Osteocyte (in vitro differentiated cells): ENCODE results near the gene BCL3. TPM values are rescaled to one million over a fixed set of nuclear protein-coding genes. Genes with fewer than 3 reads are reported as not detected.

ENCODE experiments used
- DNase-seq: peaks from one replicate; pipeline ENCODE4 v3.0.0; 2021; ENCODE audit warnings: mixed read lengths; ENCODE audit not compliant: unreplicated experiment; ENCODE audit errors: extremely low spot score
- H3K27ac Mint-ChIP-seq: one replicate; pipeline ENCODE4 v1.8.0; 2021; ENCODE audit warnings: mild to moderate bottlenecking, mixed read lengths; ENCODE audit not compliant: unreplicated experiment
- H3K27me3 Mint-ChIP-seq: one replicate; pipeline ENCODE4 v1.8.0; 2021; ENCODE audit warnings: mixed read lengths; ENCODE audit not compliant: unreplicated experiment
- H3K36me3 Mint-ChIP-seq: one replicate; pipeline ENCODE4 v1.8.0; 2021; ENCODE audit warnings: mixed read lengths; ENCODE audit not compliant: unreplicated experiment
- H3K4me1 Mint-ChIP-seq: one replicate; pipeline ENCODE4 v1.8.0; 2021; ENCODE audit warnings: mixed read lengths; ENCODE audit not compliant: unreplicated experiment
- H3K4me3 Mint-ChIP-seq: one replicate; pipeline ENCODE4 v1.8.0; 2021; ENCODE audit warnings: mild to moderate bottlenecking, moderate library complexity, mixed read lengths; ENCODE audit not compliant: unreplicated experiment
- H3K9me3 Mint-ChIP-seq: one replicate; pipeline ENCODE4 v1.8.0; 2021; ENCODE audit warnings: mixed read lengths; ENCODE audit not compliant: unreplicated experiment
- CTCF ChIP-seq: fragments of 200-600 bp; sonication (generic); IDR thresholded peaks from 2 replicates; pipeline ENCODE4 v1.5.0; 2021; ENCODE audit warnings: antibody characterized with exemption, mild to moderate bottlenecking, moderate library complexity
- total RNA-seq: library from RNA; stranded (reverse); gene quantifications from 2 replicates; pipeline ENCODE4 v1.2.1, GENCODE V29; 2021

Gene BCL3
- total RNA-seq, 1 donor from 2014 or later: 15.3 TPM

- Mint-ChIP-seq H3K9me3 (no peaks in the 10 kb centered on the region), H3K36me3 (no peaks in the 10 kb centered on the region), H3K4me3 (no peak overlapping the region), H3K27ac (no peak overlapping the region), H3K4me1 (peaks cover 6% of the 10 kb centered on the region), H3K27me3 (peaks cover 3% of the 10 kb centered on the region)
- no peak for DNase-seq
- TF ChIP-seq CTCF: no peak
Measured at GRCh38 chr19:44783545-44783944, 35.0 kb downstream of the BCL3 start.

GRCh38 chr19:44785271-44785670 is 36.8 kb downstream of the BCL3 start:
- Mint-ChIP-seq H3K36me3 (no peaks in the 10 kb centered on the region), H3K4me3 (no peak overlapping the region)

GRCh38 chr19:44785993-44786392 is 37.5 kb downstream of the BCL3 start:
- peaks cover 3% of the 10 kb centered on the region for H3K27me3 Mint-ChIP-seq
- H3K36me3 Mint-ChIP-seq: no peaks in the 10 kb centered on the region
- DNase-seq: no peak
- TF ChIP-seq CTCF: no peak
- no peak overlapping the region for H3K27ac Mint-ChIP-seq
- H3K9me3 Mint-ChIP-seq: no peaks in the 10 kb centered on the region
- H3K4me3 Mint-ChIP-seq: no peak overlapping the region
- peaks cover 6% of the 10 kb centered on the region for H3K4me1 Mint-ChIP-seq

More at GRCh38 chr19:44785271-44785670, 36.8 kb downstream of the BCL3 start:
- Mint-ChIP-seq H3K4me1 (peaks cover 6% of the 10 kb centered on the region), H3K27me3 (peaks cover 3% of the 10 kb centered on the region), H3K27ac (no peak overlapping the region), H3K9me3 (no peaks in the 10 kb centered on the region)
- no peak for TF ChIP-seq CTCF
- no peak for DNase-seq

GRCh38 chr19:44788971-44789370 is 40.5 kb downstream of the BCL3 start:
- peaks cover 6% of the 10 kb centered on the region for H3K4me1 Mint-ChIP-seq
- H3K9me3 Mint-ChIP-seq: no peaks in the 10 kb centered on the region
- DNase-seq: no peak
- peaks cover 3% of the 10 kb centered on the region for H3K27me3 Mint-ChIP-seq
- no peak overlapping the region for H3K27ac Mint-ChIP-seq
- no peaks in the 10 kb centered on the region for H3K36me3 Mint-ChIP-seq
- TF ChIP-seq CTCF: no peak
- H3K4me3 Mint-ChIP-seq: no peak overlapping the region

GRCh38 chr19:44789943-44790483 is 41.5 kb downstream of the BCL3 start:
- H3K36me3 Mint-ChIP-seq: no peaks in the 10 kb centered on the region
- no peak overlapping the region for H3K4me3 Mint-ChIP-seq
- H3K9me3 Mint-ChIP-seq: no peaks in the 10 kb centered on the region
- no peaks in the 10 kb centered on the region for H3K4me1 Mint-ChIP-seq
- H3K27ac Mint-ChIP-seq: no peak overlapping the region
- peaks cover 3% of the 10 kb centered on the region for H3K27me3 Mint-ChIP-seq
- no peak for DNase-seq
- TF ChIP-seq CTCF: no peak
